Measurements from ENCODE around the gene SRRM5.
"Not testable (repeated sequence)": the region's sequence is repeated elsewhere in the genome, so short reads cannot be mapped to it uniquely, and the experiment has no call there.

Gene SRRM5

GRCh38 chr19:43611788-43612187 lies at the start of gene SRRM5:
Gene SRRM5 (plus strand): TSS chr19:43612088. CDS start chr19:43612122, 34 bp downstream.
- DNase-seq, result no peak

GRCh38 chr19:43562226-43562697 lies 49.6 kb upstream of the SRRM5 start:
- DNase-seq, result no peak

GRCh38 chr19:43562698-43563241 lies 49.1 kb upstream of the SRRM5 start:
- DNase-seq, result peak; percentile 50

GRCh38 chr19:43563816-43564457 lies 48.0 kb upstream of the SRRM5 start:
- DNase-seq, result no peak

- DNase-seq, result no peak
These were observed 47.1 kb upstream of the SRRM5 start for GRCh38 chr19:43564800-43565199.

- no peak for DNase-seq
These were observed 42.2 kb upstream of the SRRM5 start for GRCh38 chr19:43569657-43570056.

GRCh38 chr19:43570174-43570791 lies 41.6 kb upstream of the SRRM5 start:
- no peak for DNase-seq

GRCh38 chr19:43572171-43572588 lies 39.7 kb upstream of the SRRM5 start:
- DNase-seq, result no peak

GRCh38 chr19:43574424-43575155 lies 37.3 kb upstream of the SRRM5 start:
- no peak for DNase-seq

- peak; percentile 93 for DNase-seq
These were observed 36.5 kb upstream of the SRRM5 start, which contains the start of the genes PINLYP and XRCC1 for GRCh38 chr19:43575156-43575950. Gene PINLYP (plus strand): TSS chr19:43575801. CDS start chr19:43577192, 1,391 bp downstream. Gene XRCC1 (minus strand): TSS chr19:43575527. CDS start chr19:43575458, 69 bp downstream.

- no peak for DNase-seq
These were observed 35.7 kb upstream of the SRRM5 start for GRCh38 chr19:43575955-43576878.

GRCh38 chr19:43578787-43579186 lies 33.1 kb upstream of the SRRM5 start:
- no peak for DNase-seq

- no peak for DNase-seq
These were observed 30.4 kb upstream of the SRRM5 start for GRCh38 chr19:43581467-43581866.

GRCh38 chr19:43582495-43582894 lies 29.4 kb upstream of the SRRM5 start:
- no peak for DNase-seq

- DNase-seq, result no peak
These were observed 27.4 kb upstream of the SRRM5 start for GRCh38 chr19:43584484-43584883.

GRCh38 chr19:43586346-43586745 lies 25.5 kb upstream of the SRRM5 start:
- DNase-seq, result no peak

- DNase-seq, result not testable (repeated sequence)
These were observed 24.9 kb upstream of the SRRM5 start for GRCh38 chr19:43587029-43587428.

GRCh38 chr19:43589277-43589676 lies 22.6 kb upstream of the SRRM5 start:
- no peak for DNase-seq

- DNase-seq, result no peak
These were observed 22.2 kb upstream of the SRRM5 start for GRCh38 chr19:43589678-43590077.

- no peak for DNase-seq
These were observed 19.8 kb upstream of the SRRM5 start for GRCh38 chr19:43591904-43592772.

Data from stimulated activated CD4-positive, alpha-beta T cell treated with anti-CD3 and anti-CD28 coated beads, Interleukin-12 subunit alpha, Interleukin-12 subunit beta, amount 100 ng/mL, for 4 hours (primary cell).